HepG2 (cell line): Measurements from ENCODE around the gene TBC1D22A. TPM values are rescaled to one million over a fixed set of nuclear protein-coding genes. Genes with fewer than 3 reads are reported as not detected.

Source experiments
- ARNTL ChIP-seq: sonication (generic); formaldehyde crosslinking; IDR thresholded peaks from 2 replicates; pipeline ENCODE4 v1.4.0; 2020; ENCODE audit warnings: mild to moderate bottlenecking, missing genetic modification reagents
- ASH2L ChIP-seq: fragments of 300-600, 200-600 bp; sonication (generic); IDR thresholded peaks from 2 replicates; pipeline ENCODE4 v1.7.0; 2017; ENCODE audit warnings: low read depth, mild to moderate bottlenecking, moderate library complexity, mixed read lengths, low read length; ENCODE audit not compliant: insufficient read length
- BORCS8-MEF2B ChIP-seq: sonication (generic); formaldehyde crosslinking; IDR thresholded peaks from 2 replicates; pipeline ENCODE4 v1.8.0; 2022; ENCODE audit warnings: mild to moderate bottlenecking, missing genetic modification reagents
- CENPT ChIP-seq: sonication (generic); formaldehyde crosslinking; IDR thresholded peaks from 2 replicates; pipeline ENCODE4 v1.8.0; 2022; ENCODE audit warnings: low read depth, mild to moderate bottlenecking, moderate library complexity, missing genetic modification reagents
- FIP1L1 ChIP-seq: fragments of 200-400 bp; formaldehyde crosslinking; IDR thresholded peaks from 2 replicates; pipeline ENCODE4 v1.6.1; 2018; ENCODE audit warnings: low read depth, mild to moderate bottlenecking, low read length, moderate library complexity, borderline replicate concordance; ENCODE audit not compliant: insufficient read depth
- GTF3A ChIP-seq: sonication (generic); formaldehyde crosslinking; conservative IDR thresholded peaks from 2 replicates; pipeline ENCODE4 v1.4.0; 2020; ENCODE audit warnings: mild to moderate bottlenecking, missing genetic modification reagents
- IRX3 ChIP-seq: sonication (generic); formaldehyde crosslinking; IDR thresholded peaks from 2 replicates; pipeline ENCODE4 v1.8.1; 2023; ENCODE audit warnings: mild to moderate bottlenecking, low read depth, missing genetic modification reagents, borderline replicate concordance
- KAT2B ChIP-seq: fragments of 150-350 bp; IDR thresholded peaks from 2 replicates; pipeline ENCODE4 v1.6.1; 2014; ENCODE audit warnings: low read depth, low read length, borderline replicate concordance
- MBNL3 ChIP-seq: fragments of 250-450 bp; sonication (Bioruptor Pico); conservative IDR thresholded peaks from 2 replicates; pipeline ENCODE4 v1.8.0; 2022; ENCODE audit warnings: mild to moderate bottlenecking, inconsistent platforms
- PBX2 ChIP-seq: IDR thresholded peaks from 2 replicates; pipeline ENCODE4 v1.6.1; 2016; ENCODE audit warnings: control low read depth
- PRMT3 ChIP-seq: sonication (generic); formaldehyde crosslinking; IDR thresholded peaks from 2 replicates; pipeline ENCODE4 v1.8.1; 2022; ENCODE audit warnings: low read depth, mild to moderate bottlenecking, moderate library complexity, missing genetic modification reagents, borderline replicate concordance
- REPIN1 ChIP-seq: sonication (generic); formaldehyde crosslinking; IDR thresholded peaks from 2 replicates; pipeline ENCODE4 v1.8.0; 2022; ENCODE audit warnings: missing genetic modification reagents, low read depth, mild to moderate bottlenecking, borderline replicate concordance
- RFX5 ChIP-seq: IDR thresholded peaks from 2 replicates; pipeline ENCODE4 v1.6.1; 2011; ENCODE audit warnings: low read depth, low read length, improper control_type of control experiment
- SALL1 ChIP-seq: sonication (generic); formaldehyde crosslinking; IDR thresholded peaks from 2 replicates; pipeline ENCODE4 v1.8.0; 2022; ENCODE audit warnings: mild to moderate bottlenecking, missing genetic modification reagents
- SCMH1 ChIP-seq: sonication (generic); formaldehyde crosslinking; IDR thresholded peaks from 2 replicates; pipeline ENCODE4 v1.9.0; 2021; ENCODE audit warnings: missing genetic modification reagents, mild to moderate bottlenecking, borderline replicate concordance
- SOX5 ChIP-seq: IDR thresholded peaks from 2 replicates; pipeline ENCODE4 v1.6.1; 2016; ENCODE audit warnings: borderline replicate concordance
- SSRP1 ChIP-seq: IDR thresholded peaks from 2 replicates; pipeline ENCODE4 v1.6.1; 2016; ENCODE audit warnings: control low read depth
- TAF1 ChIP-seq: sonication (generic); formaldehyde crosslinking; IDR thresholded peaks from 2 replicates; pipeline ENCODE4 v1.4.0; 2020; ENCODE audit warnings: missing genetic modification reagents
- THYN1 ChIP-seq: sonication (generic); formaldehyde crosslinking; IDR thresholded peaks from 2 replicates; pipeline ENCODE4 v1.8.1; 2023; ENCODE audit warnings: low read depth, mild to moderate bottlenecking, moderate library complexity, missing genetic modification reagents, borderline replicate concordance
- ZBTB25 ChIP-seq: IDR thresholded peaks from 2 replicates; pipeline ENCODE4 v1.6.1; 2018; ENCODE audit warnings: missing genetic modification reagents
- ZKSCAN8 ChIP-seq: IDR thresholded peaks from 2 replicates; pipeline ENCODE4 v1.6.1; 2016; ENCODE audit warnings: borderline replicate concordance, missing genetic modification reagents, missing compliant biosample characterization
- ZNF33A ChIP-seq: sonication (generic); formaldehyde crosslinking; IDR thresholded peaks from 2 replicates; pipeline ENCODE4 v1.5.1; 2020; ENCODE audit warnings: missing genetic modification reagents, mild to moderate bottlenecking, moderate library complexity, borderline replicate concordance
- ZNF383 ChIP-seq: sonication (generic); formaldehyde crosslinking; IDR thresholded peaks from 2 replicates; pipeline ENCODE4 v1.4.0; 2020; ENCODE audit warnings: missing genetic modification reagents, mild to moderate bottlenecking, borderline replicate concordance
- ZNF883 ChIP-seq: sonication (generic); formaldehyde crosslinking; IDR thresholded peaks from 2 replicates; pipeline ENCODE4 v1.5.1; 2020; ENCODE audit warnings: mild to moderate bottlenecking, missing genetic modification reagents; ENCODE audit errors: not compliant biosample characterization
- polyA plus RNA-seq, 8 experiments: library from polyadenylated mRNA; depleted of rRNA in 3 of 8; stranded (reverse) in 7 of 8; unstranded in 1 of 8; fragments of >200 nt; fragmentation: Illumina TruSeq in 4 of 8; extraction: Trizol in 4 of 8; gene quantifications; 2 replicates each; pipeline versions ENCODE4 v1.2.1 to v1.2.3, GENCODE V29; 2011 to 2016; ENCODE audit warnings: low read depth in 4 of 8, missing spikeins in 1 of 8, mixed read lengths in 1 of 8; ENCODE audit not compliant: insufficient read depth in 1 of 8
- total RNA-seq, 5 experiments: library from RNA; depleted of rRNA; stranded (reverse); fragments of >200 nt; fragmentation: Illumina TruSeq; extraction: Trizol; gene quantifications; 2 replicates each; pipeline ENCODE4 v1.2.3, GENCODE V29; 2016; ENCODE audit warnings: low read depth in 1 of 5
- TF ChIP-seq, protein P1 (sequence below): sonication (generic); formaldehyde crosslinking; IDR thresholded peaks from 2 replicates; pipeline ENCODE4 v1.8.0; 2022; ENCODE audit warnings: low read depth, missing genetic modification reagents
- TF ChIP-seq, protein P2 (sequence below): sonication (generic); IDR thresholded peaks from 2 replicates; pipeline ENCODE4 v1.6.1; 2016; ENCODE audit warnings: low read depth, borderline replicate concordance

The TBC1D22A gene
- total and polyA plus RNA-seq, 2 of the 13 experiments (the other 11 are each of a cell fraction or from before 2014, with no cell fraction given) = 17.3 to 18.0 TPM

- TF ChIP-seq, protein P1, sequence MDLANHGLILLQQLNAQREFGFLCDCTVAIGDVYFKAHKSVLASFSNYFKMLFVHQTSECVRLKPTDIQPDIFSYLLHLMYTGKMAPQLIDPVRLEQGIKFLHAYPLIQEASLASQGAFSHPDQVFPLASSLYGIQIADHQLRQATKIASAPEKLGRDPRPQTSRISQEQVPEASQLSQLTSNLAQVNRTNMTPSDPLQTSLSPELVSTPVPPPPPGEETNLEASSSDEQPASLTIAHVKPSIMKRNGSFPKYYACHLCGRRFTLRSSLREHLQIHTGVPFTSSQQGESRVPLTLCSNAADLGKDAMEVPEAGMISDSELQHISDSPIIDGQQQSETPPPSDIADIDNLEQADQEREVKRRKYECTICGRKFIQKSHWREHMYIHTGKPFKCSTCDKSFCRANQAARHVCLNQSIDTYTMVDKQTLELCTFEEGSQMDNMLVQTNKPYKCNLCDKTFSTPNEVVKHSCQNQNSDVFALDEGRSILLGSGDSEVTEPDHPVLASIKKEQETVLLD (CRISPR knock-in tag) = no peak
- peak; percentile 62; the same call in 1 of the 2 replicates for TF ChIP-seq BORCS8-MEF2B
- TF ChIP-seq SALL1 (CRISPR knock-in tag) = peak; percentile 72
- TF ChIP-seq SOX5 (CRISPR knock-in tag) = no peak
- TF ChIP-seq CENPT (CRISPR knock-in tag) = no peak
- TF ChIP-seq IRX3 (CRISPR knock-in tag) = no peak
- no peak for TF ChIP-seq REPIN1 (CRISPR knock-in tag)
- no peak for TF ChIP-seq KAT2B
- no peak for TF ChIP-seq MBNL3 (CRISPR knock-in tag)
- TF ChIP-seq, protein P2, sequence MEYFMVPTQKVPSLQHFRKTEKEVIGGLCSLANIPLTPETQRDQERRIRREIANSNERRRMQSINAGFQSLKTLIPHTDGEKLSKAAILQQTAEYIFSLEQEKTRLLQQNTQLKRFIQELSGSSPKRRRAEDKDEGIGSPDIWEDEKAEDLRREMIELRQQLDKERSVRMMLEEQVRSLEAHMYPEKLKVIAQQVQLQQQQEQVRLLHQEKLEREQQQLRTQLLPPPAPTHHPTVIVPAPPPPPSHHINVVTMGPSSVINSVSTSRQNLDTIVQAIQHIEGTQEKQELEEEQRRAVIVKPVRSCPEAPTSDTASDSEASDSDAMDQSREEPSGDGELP = no peak
- no peak for TF ChIP-seq ZKSCAN8 (CRISPR knock-in tag)
- no peak for TF ChIP-seq GTF3A (CRISPR knock-in tag)
- no peak for TF ChIP-seq PRMT3 (CRISPR knock-in tag)
- TF ChIP-seq TAF1 (CRISPR knock-in tag) = no peak
- no peak for TF ChIP-seq SSRP1
- no peak for TF ChIP-seq RFX5
- TF ChIP-seq ASH2L = no peak
- TF ChIP-seq ZNF383 (CRISPR knock-in tag) = no peak
- TF ChIP-seq SCMH1 (CRISPR knock-in tag) = no peak
- TF ChIP-seq PBX2 = no peak
- TF ChIP-seq FIP1L1 = no peak
- no peak for TF ChIP-seq ARNTL (CRISPR knock-in tag)
- no peak for TF ChIP-seq THYN1 (CRISPR knock-in tag)
- TF ChIP-seq ZBTB25 (CRISPR knock-in tag) = no peak
- no peak for TF ChIP-seq ZNF883
- TF ChIP-seq ZNF33A (CRISPR knock-in tag) = no peak
Observed at GRCh38 chr22:46803031-46803880, 40.8 kb downstream of the TBC1D22A start (continued).
